ENCODE measurements around the gene PGRMC2. TPM values are rescaled to one million over a fixed set of nuclear protein-coding genes. Genes with fewer than 3 reads are reported as not detected.
A peak's percentile ranks its signal among the peaks of the same experiment; 100 is the strongest.

Gene PGRMC2
- total RNA-seq, 1 donor from 2014 or later: 63.0 TPM

GRCh38 chr4:128290526-128290925 lies 2.9 kb upstream of the PGRMC2 start:
- DNase-seq (no peak), ATAC-seq (no peak)
- H3K4me3 ChIP-seq: no peak overlapping the region
- H3K27ac ChIP-seq: no peak overlapping the region
- no peaks in the 10 kb centered on the region for H3K36me3 ChIP-seq
- peaks cover 14% of the 10 kb centered on the region for H3K4me1 ChIP-seq
- H3K27me3 ChIP-seq: no peaks in the 10 kb centered on the region
- TF ChIP-seq CTCF (IDR thresholded peaks at IDR 0.05): no peak
- intact Hi-C loops (cut with DNase I): no loop called here
- H3K9me3 ChIP-seq: no peaks in the 10 kb centered on the region

- H3K4me1 ChIP-seq: peaks cover 20% of the 10 kb centered on the region
- no peaks in the 10 kb centered on the region for H3K27me3 ChIP-seq
- H3K4me3 ChIP-seq: no peak overlapping the region
- H3K27ac ChIP-seq: no peak overlapping the region
- H3K9me3 ChIP-seq: no peaks in the 10 kb centered on the region
- intact Hi-C loops (cut with DNase I): no loop called here
- no peaks in the 10 kb centered on the region for H3K36me3 ChIP-seq
- no peak for TF ChIP-seq CTCF (IDR thresholded peaks at IDR 0.05)
- no peak for ATAC-seq
- DNase-seq: no peak
Observed at GRCh38 chr4:128289523-128290158, 2.0 kb upstream of the PGRMC2 start.

- DNase-seq: no peak
Observed at GRCh38 chr4:128288689-128289106, 1.1 kb upstream of the PGRMC2 start.

GRCh38 chr4:128287871-128288688 lies 467 bp upstream of the PGRMC2 start:
- peaks cover 20% of the 10 kb centered on the region for H3K4me1 ChIP-seq
- H3K9me3 ChIP-seq: no peaks in the 10 kb centered on the region
- H3K27ac ChIP-seq: peak overlapping the region; percentile 95
- H3K4me3 ChIP-seq: peak overlapping the region; percentile 88
- intact Hi-C loops (cut with DNase I): no loop called here
- no peaks in the 10 kb centered on the region for H3K27me3 ChIP-seq
- peak; percentile 100 for DNase-seq
- peak; percentile 95 for ATAC-seq
- no peaks in the 10 kb centered on the region for H3K36me3 ChIP-seq
- TF ChIP-seq CTCF (IDR thresholded peaks at IDR 0.05): peak; percentile 27

More at GRCh38 chr4:128288689-128289106, 1.1 kb upstream of the PGRMC2 start:
- Histone ChIP-seq H3K4me3 (peak overlapping the region; percentile 88), H3K36me3 (no peaks in the 10 kb centered on the region), H3K9me3 (no peaks in the 10 kb centered on the region), H3K4me1 (peaks cover 20% of the 10 kb centered on the region), H3K27ac (peak overlapping the region; percentile 95), H3K27me3 (no peaks in the 10 kb centered on the region)
- intact Hi-C loops (cut with DNase I): no loop called here
- no peak for TF ChIP-seq CTCF (IDR thresholded peaks at IDR 0.05)
- no peak for ATAC-seq

GRCh38 chr4:128286474-128287058 lies 1.0 kb downstream of the PGRMC2 start:
- Histone ChIP-seq H3K4me3 (peak overlapping the region; percentile 88), H3K4me1 (peaks cover 20% of the 10 kb centered on the region), H3K9me3 (no peaks in the 10 kb centered on the region), H3K27me3 (no peaks in the 10 kb centered on the region), H3K27ac (peak overlapping the region; percentile 78), H3K36me3 (no peaks in the 10 kb centered on the region)
- DNase-seq (no peak), ATAC-seq (no peak)
- TF ChIP-seq CTCF (IDR thresholded peaks at IDR 0.05): no peak
- intact Hi-C loops (cut with DNase I): no loop called here

Measured in upper lobe of right lung (tissue), 1 donor.